ENCODE data around the gene ALKBH1.
A peak's percentile ranks its signal among the peaks of the same experiment; 100 is the strongest.
"Not testable (repeated sequence)": the region's sequence is repeated elsewhere in the genome, so short reads cannot be mapped to it uniquely, and the experiment has no call there.

ALKBH1 gene

DNA sequence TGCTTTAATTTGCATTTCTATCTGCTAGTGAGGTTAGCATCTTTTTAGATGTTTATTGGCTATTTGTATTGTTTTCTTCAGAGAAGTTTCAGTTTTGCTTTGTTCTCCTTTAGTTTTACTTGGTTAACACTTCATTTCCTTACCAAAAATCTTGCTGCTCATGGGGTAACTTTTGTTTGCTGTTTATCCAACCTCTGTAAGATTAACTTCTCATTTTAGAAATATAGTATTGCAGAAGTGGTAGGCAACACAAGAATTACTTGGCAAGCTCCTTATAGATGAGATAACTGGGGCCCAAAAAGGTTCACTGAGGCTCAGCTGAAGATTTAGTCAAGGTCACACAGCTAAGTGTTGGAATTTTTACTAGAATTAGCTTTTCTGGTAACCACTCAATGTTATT is 40.5 kb downstream of the ALKBH1 start:
- no peak for DNase-seq

GRCh38 chr14:77663293-77663692 is 44.5 kb downstream of the ALKBH1 start:
- DNase-seq = no peak

- DNase-seq = not testable (repeated sequence)
Observed at GRCh38 chr14:77661562-77661961, 46.3 kb downstream of the ALKBH1 start.

DNA sequence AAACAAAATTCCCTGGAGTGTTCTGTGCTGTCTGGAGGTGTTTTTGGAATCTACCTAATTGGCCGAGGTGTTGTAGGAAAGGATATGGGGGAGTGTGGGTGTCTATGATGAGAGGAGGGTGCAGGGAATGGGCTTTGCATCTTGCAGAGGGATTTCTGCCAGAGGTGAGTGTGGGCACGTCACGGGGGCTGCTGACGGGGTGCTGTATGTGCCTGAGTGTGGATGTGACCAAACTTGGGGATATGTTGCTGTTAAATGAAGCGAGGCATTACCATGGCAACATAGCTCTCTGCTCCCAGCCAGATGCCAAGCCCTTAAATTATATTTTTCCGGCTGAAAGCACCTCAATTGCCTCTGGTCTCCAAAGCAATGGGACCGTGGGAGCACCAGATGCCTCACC is 47.1 kb downstream of the ALKBH1 start:
- no peak for DNase-seq

DNA sequence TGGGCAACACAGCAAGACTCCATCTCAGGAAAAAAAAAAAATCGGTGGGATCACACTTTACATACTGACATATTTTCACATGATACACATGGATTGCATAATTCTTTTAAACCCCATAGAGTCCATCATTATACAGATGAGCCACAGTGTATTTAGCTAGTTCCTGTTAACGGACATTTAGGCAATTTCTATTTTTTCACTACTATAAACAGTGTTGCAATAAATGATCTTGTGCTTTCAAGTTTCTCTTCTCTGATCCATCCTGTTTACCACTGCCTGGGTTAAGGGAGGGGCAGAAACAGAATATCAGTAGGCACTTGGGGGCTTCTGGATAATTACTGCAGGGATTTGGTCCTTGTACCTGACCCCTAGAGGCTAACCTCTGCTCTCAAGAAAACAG is 48.0 kb downstream of the ALKBH1 start:
- DNase-seq = no peak

DNA sequence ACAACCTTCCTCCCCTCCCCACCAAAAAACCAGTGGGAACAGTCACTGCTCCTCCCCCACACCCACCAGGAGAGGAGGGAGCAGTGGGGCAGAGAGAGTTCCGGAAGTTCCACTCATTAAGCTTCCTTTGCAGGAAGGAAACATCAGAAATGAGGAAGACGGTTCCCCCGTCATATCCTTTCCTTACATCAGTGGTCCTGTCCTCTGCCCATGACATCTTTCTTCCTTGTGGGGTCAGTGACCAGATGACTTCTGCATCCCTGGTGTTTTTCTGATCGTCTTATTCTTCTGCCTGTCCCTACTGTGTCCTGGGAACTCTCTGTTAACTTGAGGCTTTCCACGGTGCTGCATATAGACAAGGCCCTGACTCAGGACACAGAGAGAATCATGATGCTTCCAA is 50.5 kb downstream of the ALKBH1 start:
- no peak for DNase-seq

DNA sequence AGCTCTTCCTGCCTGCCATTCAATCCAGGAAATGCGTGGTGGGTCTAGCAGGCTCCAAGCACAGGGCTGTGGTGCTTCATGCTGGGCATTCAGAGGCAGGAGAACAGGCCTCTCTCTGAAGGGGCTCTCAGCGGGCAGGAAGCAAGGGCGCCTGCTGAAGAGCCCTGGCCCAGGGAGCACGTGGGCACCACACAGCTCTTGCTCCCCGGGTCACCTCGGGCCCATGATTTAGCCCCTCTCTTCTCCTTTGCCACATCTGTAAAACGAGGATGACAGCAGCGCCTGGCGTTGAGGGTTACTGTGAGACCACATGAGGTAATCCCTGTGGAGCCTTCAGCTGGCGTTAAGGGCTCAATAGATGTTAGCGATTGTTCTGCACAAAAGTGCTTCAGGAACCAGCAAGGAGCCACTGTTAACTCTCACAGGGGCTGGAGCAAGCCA is 53.8 kb downstream of the ALKBH1 start:
- no peak for DNase-seq

DNA sequence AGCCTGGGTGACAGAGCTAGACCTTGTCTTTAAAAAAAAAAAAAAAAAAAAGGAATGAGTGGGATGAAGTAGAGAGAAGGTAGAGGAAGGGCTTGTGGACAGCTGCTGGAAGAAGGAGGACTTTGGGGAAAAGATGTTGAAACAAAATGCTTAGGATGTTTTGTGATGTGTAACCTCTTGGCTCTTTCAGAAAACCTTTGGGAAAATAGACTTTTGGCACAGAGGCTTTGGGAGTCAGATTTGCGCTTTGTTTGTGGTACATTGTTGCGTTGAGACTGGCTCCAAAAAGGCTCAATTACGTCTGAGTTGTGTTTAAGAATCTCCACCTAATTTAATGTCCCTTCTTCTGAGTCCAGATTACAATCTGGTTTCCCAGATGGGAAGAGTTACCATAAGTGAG is 58.5 kb downstream of the ALKBH1 start:
- no peak for DNase-seq

- no peak for DNase-seq
Observed at GRCh38 chr14:77648520-77649200, 59.2 kb downstream of the ALKBH1 start.

- DNase-seq = no peak
Observed at GRCh38 chr14:77647853-77648252, 60.0 kb downstream of the ALKBH1 start.

DNA sequence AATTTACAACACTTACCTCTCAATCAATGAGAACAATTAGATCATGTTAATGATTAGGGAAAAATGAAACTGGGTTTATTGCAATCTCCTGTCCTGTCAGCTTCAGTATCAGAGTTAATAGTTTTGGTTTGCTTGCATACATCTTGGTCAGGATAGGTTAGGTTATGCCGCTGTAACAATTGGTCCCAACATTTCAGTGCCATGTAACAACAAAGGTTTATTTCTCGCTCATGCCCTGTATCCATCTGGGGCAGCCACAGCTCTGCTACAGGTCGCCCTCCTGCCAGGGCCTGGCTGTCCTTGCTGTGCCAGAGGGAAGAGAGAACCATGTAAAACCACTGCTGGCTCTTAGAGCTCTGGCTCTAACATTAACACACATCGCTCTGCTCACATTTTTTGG is 60.9 kb downstream of the ALKBH1 start:
- no peak for DNase-seq

GRCh38 chr14:77645520-77646230 is 62.1 kb downstream of the ALKBH1 start:
- DNase-seq = no peak

DNA sequence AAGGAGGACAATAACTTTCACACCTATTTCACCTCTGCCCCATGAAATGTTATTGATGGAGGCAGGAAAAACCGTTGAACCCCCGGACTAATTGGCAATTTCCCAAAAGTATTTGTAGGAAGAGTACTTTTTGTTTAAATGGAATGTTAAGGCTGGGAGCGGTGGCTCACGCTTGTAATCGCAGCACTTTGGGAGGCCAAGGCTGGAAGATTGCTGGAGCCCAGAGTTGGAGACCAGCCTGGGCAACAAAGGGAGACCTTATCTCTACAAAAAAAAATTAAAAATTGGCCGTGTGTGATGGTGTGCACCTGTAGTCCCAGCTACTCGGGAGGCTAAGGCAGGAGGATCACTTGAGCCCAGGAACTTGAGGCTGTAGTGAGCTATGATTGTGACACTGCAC is 65.4 kb downstream of the ALKBH1 start:
- DNase-seq = no peak

DNA sequence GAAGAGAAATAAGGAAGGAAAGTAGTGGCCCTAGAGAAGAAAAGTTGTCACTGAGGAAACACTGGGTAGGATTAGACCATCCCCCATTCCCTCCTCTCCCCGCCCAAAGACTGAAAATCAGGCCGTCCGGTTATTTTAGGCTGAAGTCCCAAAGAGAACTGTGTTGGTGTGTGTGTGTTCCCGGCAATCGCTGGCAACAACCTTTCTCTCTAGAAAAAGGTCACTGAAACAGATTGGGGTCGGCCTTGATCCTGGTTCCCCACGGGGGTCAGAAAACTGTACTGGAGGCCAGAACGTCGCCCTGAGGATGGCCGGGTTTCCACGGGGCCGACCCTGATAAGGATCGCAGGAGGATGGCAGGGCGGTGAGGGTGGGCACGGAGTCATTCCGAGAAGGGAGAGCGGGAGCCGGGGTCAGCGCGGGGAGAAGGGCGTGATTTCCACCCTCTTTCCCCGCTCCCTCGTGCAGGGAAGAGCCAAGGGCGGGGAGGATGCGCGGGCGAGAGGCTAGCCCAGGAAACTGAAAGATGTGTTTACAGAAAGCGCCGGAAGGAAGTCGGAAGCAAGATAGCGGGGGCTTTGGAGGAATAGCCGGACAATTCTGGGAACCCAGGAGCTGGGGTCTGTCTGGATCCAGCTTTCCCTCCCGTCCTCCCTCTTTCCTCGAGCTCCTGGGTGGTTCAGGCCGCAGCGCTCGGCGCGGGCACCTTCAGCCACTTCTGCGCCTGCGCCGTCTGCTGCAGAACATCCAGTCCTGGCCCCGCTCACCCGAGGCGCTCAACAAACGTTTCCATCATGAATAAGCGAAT is 66.1 kb downstream of the ALKBH1 start:
- DNase-seq = peak; percentile 60

GRCh38 chr14:77640756-77641533 is 66.9 kb downstream of the ALKBH1 start:
- DNase-seq = no peak

- no peak for DNase-seq
Observed at GRCh38 chr14:77638771-77639171, 69.1 kb downstream of the ALKBH1 start.

GRCh38 chr14:77635869-77636268 is 72.0 kb downstream of the ALKBH1 start:
- DNase-seq = not testable (repeated sequence)

DNA sequence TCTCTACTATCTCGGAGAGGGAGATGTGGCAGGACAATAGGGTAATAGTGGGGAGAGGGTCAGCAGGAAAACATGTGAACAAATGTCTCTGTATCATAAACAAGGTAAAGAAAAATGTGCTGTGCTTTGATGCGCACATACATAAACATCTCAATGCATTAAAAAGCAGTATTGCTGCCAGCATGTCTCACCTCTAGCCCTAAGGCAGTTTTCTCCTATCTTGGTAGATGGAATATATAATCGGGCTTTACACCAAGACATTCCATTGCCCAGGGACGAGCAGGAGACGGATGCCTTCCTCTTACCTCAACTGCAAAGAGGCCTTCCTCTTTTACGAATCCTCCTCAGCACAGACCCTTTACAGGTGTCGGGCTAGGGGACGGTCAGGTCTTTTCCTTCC is 72.4 kb downstream of the ALKBH1 start:
- DNase-seq = not testable (repeated sequence)

DNA sequence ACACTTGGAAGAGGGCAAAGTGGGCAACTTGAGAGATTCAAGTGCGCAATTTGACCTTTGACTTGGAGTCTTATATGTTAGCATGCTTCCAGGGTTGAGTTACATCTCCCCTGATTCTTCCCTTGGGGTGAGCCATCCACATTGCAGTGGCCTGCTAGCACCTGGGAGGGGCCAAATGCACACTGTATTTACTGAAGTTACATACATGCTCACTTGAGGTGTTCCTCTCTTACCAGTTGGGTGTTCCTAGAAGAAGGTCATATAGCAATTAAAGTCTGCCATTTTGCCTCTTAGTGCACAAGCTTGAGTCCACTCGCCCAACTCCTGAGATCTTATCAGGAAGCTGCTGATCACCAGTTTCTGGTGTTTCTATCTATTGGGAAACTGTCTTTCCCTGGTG is 77.7 kb downstream of the ALKBH1 start:
- no peak for DNase-seq

DNA sequence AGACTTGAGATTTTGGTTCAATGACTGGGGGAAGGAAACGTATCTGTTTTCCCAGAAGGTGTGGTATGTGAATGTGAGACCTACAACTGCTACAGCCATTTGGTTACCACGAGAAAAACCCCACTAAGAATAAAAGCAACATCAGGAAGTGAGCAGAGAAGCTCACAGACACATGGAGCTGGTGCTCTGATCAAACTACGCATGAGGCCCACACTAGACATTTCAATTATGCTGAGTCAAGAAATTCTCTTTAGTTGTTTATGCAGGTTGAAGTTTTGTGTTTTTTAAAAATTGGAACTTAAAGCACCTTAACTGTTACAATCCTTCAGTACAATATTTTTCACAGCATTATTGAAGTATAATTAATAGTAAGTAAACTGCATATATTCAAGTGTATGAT is 82.5 kb downstream of the ALKBH1 start:
- DNase-seq = no peak

DNA sequence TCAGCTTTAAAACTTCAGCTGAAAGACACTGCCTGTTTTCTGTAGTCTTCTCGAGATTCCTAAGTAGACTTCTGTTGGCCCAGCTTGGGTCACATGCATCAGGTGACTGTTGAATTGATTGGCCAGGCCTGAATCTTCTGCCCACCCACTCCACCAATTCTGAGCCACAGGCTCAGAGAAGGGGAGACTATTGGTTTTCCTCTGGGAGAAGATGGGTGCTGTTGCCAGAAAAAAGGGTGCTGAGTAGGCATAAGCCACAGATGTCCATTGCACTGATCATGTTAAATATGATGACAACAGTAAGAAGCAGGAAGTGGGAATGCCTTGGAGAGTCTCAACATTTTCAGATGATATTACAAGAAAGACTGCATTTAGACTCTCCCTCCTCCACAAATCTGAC is 84.6 kb downstream of the ALKBH1 start:
- DNase-seq = no peak
